H7 (cell line): ENCODE data around the gene SLC49A4. TPM values are rescaled to one million over a fixed set of nuclear protein-coding genes. Genes with fewer than 3 reads are reported as not detected.

Experiments
- DNase-seq: peaks from one replicate; pipeline ENCODE4 v3.0.0; 2012
- H3K27me3 ChIP-seq: 2 replicates; pipeline ENCODE4 v1.6.0; 2011; ENCODE audit warnings: mild to moderate bottlenecking, low read length; ENCODE audit not compliant: control insufficient read depth, insufficient read depth
- H3K36me3 ChIP-seq: replicated peaks from 2 replicates; pipeline ENCODE4 v1.5.1; 2011; ENCODE audit warnings: low read length; ENCODE audit not compliant: control insufficient read depth, insufficient read depth
- H3K4me3 ChIP-seq: 2 replicates; pipeline ENCODE4 v1.5.1; 2011; ENCODE audit warnings: low read depth, mild to moderate bottlenecking, control low read depth, low read length, moderate library complexity; ENCODE audit not compliant: insufficient read depth
- total RNA-seq: library from RNA; depleted of rRNA; stranded (reverse); fragments of >200 nt; shearing (Covaris generic); gene quantifications from 2 replicates; pipeline ENCODE4 v1.2.3, GENCODE V29; 2014; rRNA removed

SLC49A4 gene
- total RNA-seq, 1 experiment from 2014 or later, result 10.0 TPM

GRCh38 chr3:122930063-122930997, 135.5 kb downstream of the SLC49A4 start:
- no peak overlapping the region for H3K4me3 ChIP-seq
- no peaks in the 10 kb centered on the region for H3K27me3 ChIP-seq
- no peak for DNase-seq
- H3K36me3 ChIP-seq, result no peaks in the 10 kb centered on the region

Other genes starting within 250 kb of the SLC49A4 start
- gene PARP9, start 230.8 kb upstream of the SLC49A4 start, total RNA-seq, result 1.1 TPM in 2 replicates
- 1.9 and 2.0 TPM in 2 replicates for gene DTX3L, start 230.7 kb upstream of the SLC49A4 start, total RNA-seq
- gene PARP15, start 217.4 kb upstream of the SLC49A4 start, total RNA-seq, result not detected in 2 replicates
- gene PARP14, start 114.2 kb upstream of the SLC49A4 start, total RNA-seq, result 5.6 and 8.5 TPM in 2 replicates
- gene HSPBAP1, start 1.2 kb upstream of the SLC49A4 start, total RNA-seq, result 9.2 and 12.2 TPM in 2 replicates
- 16.4 and 22.4 TPM in 2 replicates for gene SEMA5B, start 232.7 kb downstream of the SLC49A4 start, total RNA-seq